Osteocyte (in vitro differentiated cells): ENCODE results near the gene MIA2. TPM values are rescaled to one million over a fixed set of nuclear protein-coding genes. Genes with fewer than 3 reads are reported as not detected.

Source experiments
- DNase-seq: peaks from one replicate; pipeline ENCODE4 v3.0.0; 2021; ENCODE audit warnings: mixed read lengths; ENCODE audit not compliant: unreplicated experiment; ENCODE audit errors: extremely low spot score
- H3K27ac Mint-ChIP-seq: one replicate; pipeline ENCODE4 v1.8.0; 2021; ENCODE audit warnings: mild to moderate bottlenecking, mixed read lengths; ENCODE audit not compliant: unreplicated experiment
- H3K27me3 Mint-ChIP-seq: one replicate; pipeline ENCODE4 v1.8.0; 2021; ENCODE audit warnings: mixed read lengths; ENCODE audit not compliant: unreplicated experiment
- H3K36me3 Mint-ChIP-seq: one replicate; pipeline ENCODE4 v1.8.0; 2021; ENCODE audit warnings: mixed read lengths; ENCODE audit not compliant: unreplicated experiment
- H3K4me1 Mint-ChIP-seq: one replicate; pipeline ENCODE4 v1.8.0; 2021; ENCODE audit warnings: mixed read lengths; ENCODE audit not compliant: unreplicated experiment
- H3K4me3 Mint-ChIP-seq: one replicate; pipeline ENCODE4 v1.8.0; 2021; ENCODE audit warnings: mild to moderate bottlenecking, moderate library complexity, mixed read lengths; ENCODE audit not compliant: unreplicated experiment
- H3K9me3 Mint-ChIP-seq: one replicate; pipeline ENCODE4 v1.8.0; 2021; ENCODE audit warnings: mixed read lengths; ENCODE audit not compliant: unreplicated experiment
- total RNA-seq: library from RNA; stranded (reverse); gene quantifications from 2 replicates; pipeline ENCODE4 v1.2.1, GENCODE V29; 2021
- TF ChIP-seq, protein P1 (sequence below): fragments of 200-600 bp; sonication (generic); IDR thresholded peaks from 2 replicates; pipeline ENCODE4 v1.5.0; 2021; ENCODE audit warnings: antibody characterized with exemption, mild to moderate bottlenecking, moderate library complexity

MIA2 gene
- total RNA-seq, 1 donor from 2014 or later, result 22.5 TPM

DNA sequence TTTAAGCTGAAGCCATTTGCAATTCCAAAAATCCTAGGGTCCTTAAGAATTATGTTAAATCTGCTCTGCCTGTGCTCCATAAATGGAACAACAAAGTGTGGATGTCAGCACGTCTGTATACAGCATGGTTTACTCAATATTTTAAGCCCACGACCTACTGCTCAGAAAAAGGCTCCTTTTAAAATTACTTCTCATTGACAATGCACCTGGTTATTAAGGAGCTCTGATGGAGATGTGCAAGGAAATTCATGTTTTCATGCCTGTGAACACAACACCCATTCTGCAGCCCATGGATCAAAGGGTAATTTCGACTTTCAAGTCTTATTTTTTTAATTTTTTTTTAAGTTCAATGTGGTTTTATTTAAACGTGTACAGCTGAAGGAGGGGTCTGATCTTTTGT is 150.5 kb downstream of the MIA2 start:
- no peaks in the 10 kb centered on the region for H3K27me3 Mint-ChIP-seq
- no peak for DNase-seq
- no peak overlapping the region for H3K27ac Mint-ChIP-seq
- H3K9me3 Mint-ChIP-seq, result no peaks in the 10 kb centered on the region
- peaks cover 19% of the 10 kb centered on the region for H3K36me3 Mint-ChIP-seq
- TF ChIP-seq, protein P1, sequence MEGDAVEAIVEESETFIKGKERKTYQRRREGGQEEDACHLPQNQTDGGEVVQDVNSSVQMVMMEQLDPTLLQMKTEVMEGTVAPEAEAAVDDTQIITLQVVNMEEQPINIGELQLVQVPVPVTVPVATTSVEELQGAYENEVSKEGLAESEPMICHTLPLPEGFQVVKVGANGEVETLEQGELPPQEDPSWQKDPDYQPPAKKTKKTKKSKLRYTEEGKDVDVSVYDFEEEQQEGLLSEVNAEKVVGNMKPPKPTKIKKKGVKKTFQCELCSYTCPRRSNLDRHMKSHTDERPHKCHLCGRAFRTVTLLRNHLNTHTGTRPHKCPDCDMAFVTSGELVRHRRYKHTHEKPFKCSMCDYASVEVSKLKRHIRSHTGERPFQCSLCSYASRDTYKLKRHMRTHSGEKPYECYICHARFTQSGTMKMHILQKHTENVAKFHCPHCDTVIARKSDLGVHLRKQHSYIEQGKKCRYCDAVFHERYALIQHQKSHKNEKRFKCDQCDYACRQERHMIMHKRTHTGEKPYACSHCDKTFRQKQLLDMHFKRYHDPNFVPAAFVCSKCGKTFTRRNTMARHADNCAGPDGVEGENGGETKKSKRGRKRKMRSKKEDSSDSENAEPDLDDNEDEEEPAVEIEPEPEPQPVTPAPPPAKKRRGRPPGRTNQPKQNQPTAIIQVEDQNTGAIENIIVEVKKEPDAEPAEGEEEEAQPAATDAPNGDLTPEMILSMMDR, result no peak
- H3K4me3 Mint-ChIP-seq, result no peak overlapping the region
- H3K4me1 Mint-ChIP-seq, result no peaks in the 10 kb centered on the region

DNA sequence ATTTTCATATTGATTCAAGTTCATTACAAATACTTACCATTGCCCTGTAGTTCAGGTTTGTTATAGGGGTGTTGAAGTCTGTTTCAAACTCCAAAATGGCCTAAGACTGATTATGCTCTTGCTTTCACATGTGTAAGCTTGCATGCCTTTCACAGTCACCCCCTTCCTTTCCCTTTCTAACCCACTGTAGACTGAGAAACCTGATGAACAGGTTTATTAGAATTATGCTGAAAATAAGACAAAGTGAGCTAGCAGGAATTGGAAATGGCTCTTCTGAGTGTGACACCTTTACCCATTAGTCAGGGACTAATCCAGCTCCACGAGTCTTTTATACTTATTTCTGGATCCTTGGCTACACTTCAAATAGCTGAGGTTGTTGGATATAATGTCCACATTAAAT is 159.6 kb downstream of the MIA2 start:
- no peaks in the 10 kb centered on the region for H3K27me3 Mint-ChIP-seq
- H3K36me3 Mint-ChIP-seq, result peaks cover 15% of the 10 kb centered on the region
- no peak overlapping the region for H3K4me3 Mint-ChIP-seq
- H3K27ac Mint-ChIP-seq, result no peak overlapping the region
- TF ChIP-seq, protein P1, result no peak
- no peak for DNase-seq
- H3K9me3 Mint-ChIP-seq, result no peaks in the 10 kb centered on the region
- no peaks in the 10 kb centered on the region for H3K4me1 Mint-ChIP-seq

DNA sequence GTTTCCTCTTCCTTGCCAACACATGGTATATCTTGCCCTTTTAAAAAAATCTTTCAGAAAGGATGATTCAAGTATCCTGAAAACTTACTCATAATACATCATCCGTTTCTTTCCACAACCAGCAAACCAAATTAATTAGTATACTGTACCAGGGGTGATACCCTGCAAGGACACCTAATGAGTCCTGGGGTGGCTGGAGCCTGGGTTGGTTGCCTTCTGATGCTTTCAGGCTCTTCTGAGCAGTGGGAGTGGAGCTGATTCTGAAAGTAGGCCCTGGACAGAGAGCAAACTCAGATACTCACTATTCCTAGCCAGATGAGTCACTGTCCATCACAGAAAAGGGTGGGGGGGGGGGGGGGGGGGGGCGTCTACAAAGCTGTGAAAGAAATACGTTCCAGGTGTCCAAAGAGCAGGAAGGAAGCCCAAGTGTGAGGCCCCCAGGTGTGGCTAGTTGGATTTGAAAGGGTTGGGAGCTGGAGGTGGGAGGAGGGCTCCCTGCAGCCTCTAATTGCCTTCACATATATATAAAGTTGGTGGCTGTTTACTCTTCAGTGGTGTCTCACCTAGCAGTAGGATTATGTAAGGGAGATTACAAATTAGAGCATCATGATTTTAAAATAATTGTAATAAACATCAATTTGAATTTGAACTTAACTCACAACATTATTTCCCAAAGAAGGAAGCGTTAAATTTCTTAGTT is 162.0 kb downstream of the MIA2 start:
- Mint-ChIP-seq H3K4me1 (no peaks in the 10 kb centered on the region), H3K27me3 (no peaks in the 10 kb centered on the region), H3K36me3 (peaks cover 22% of the 10 kb centered on the region), H3K4me3 (no peak overlapping the region), H3K9me3 (no peaks in the 10 kb centered on the region), H3K27ac (no peak overlapping the region)
- TF ChIP-seq, protein P1, result no peak
- no peak for DNase-seq

DNA sequence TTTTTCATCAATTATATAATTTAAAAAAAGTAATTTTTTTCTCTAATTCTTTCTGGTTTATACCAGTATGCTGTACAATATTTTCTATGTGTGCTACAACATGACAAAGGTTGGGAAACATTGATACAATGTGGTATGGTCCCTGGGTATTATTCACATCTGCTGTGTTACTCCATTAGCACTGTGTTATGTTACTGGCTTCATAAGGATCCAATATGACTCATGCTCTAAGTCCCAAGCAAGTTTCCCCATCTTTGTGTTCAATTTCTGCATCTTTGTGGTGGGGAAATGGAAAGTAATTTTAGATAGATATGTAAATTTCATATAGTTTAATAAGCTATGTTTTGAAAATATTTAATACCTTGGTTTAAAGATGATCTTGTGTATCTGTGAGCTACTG is 162.7 kb downstream of the MIA2 start:
- H3K4me3 Mint-ChIP-seq, result no peak overlapping the region
- H3K4me1 Mint-ChIP-seq, result no peaks in the 10 kb centered on the region
- TF ChIP-seq, protein P1, result no peak
- peaks cover 24% of the 10 kb centered on the region for H3K36me3 Mint-ChIP-seq
- H3K27ac Mint-ChIP-seq, result no peak overlapping the region
- no peak for DNase-seq
- no peaks in the 10 kb centered on the region for H3K9me3 Mint-ChIP-seq
- H3K27me3 Mint-ChIP-seq, result no peaks in the 10 kb centered on the region

DNA sequence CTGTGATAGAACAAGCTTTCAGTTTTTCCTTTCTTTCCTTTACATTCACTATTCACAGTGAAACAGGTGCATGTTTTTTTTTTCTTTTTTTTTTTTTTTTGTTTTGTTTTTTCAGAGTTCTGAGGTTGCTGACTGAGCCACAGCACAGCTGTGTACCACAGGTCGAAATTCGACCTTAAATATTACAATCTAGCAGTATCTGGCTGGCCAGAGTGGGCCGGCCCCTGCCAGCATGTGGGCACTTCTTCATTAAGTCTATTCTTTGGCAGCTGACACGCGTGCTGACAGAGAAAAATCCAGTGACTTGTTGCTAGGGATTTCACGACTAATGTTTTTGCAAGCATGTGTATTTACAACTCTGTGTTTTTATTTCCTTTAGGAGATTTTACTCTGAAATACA is 164.7 kb downstream of the MIA2 start:
- no peak for DNase-seq
- H3K27me3 Mint-ChIP-seq, result no peaks in the 10 kb centered on the region
- peaks cover 24% of the 10 kb centered on the region for H3K36me3 Mint-ChIP-seq
- H3K4me1 Mint-ChIP-seq, result no peaks in the 10 kb centered on the region
- H3K9me3 Mint-ChIP-seq, result no peaks in the 10 kb centered on the region
- TF ChIP-seq, protein P1, result no peak
- no peak overlapping the region for H3K27ac Mint-ChIP-seq
- H3K4me3 Mint-ChIP-seq, result no peak overlapping the region
